ENCODE measurements around the gene VSIG4. TPM values are rescaled to one million over a fixed set of nuclear protein-coding genes. Genes with fewer than 3 reads are reported as not detected.

Gene VSIG4
- total and polyA plus RNA-seq, 2 experiments from 2014 or later = 3.2 to 8.8 TPM

DNA sequence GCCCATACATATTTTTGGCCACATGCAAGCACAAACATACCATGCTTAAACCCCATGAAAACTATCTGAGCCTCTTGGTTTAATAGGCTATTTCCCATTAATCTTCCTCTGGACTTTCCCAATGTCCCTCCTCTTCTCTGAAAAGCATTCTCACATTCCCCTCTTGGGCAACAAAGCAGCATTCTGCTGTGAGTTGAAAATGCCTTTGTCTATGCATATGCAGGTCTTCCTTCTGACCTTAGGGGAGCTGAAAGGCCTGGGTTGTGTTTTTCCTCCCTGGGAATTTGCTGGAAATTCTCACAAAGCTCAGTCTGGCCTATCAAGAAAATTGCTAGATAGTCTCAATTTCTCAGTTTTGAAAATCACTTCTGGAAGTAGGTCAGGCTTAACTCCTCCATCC, 4.2 kb downstream of the VSIG4 start:
- no peak overlapping the region for H3K4me2 ChIP-seq
- H4K20me1 ChIP-seq (ENCODE audit: insufficient read depth, poor library complexity, severe bottlenecking) = no peaks in the 10 kb centered on the region
- H3K4me1 ChIP-seq (ENCODE audit: insufficient read depth) = no peaks in the 10 kb centered on the region
- H3K4me3 ChIP-seq = no peak overlapping the region
- no peaks in the 10 kb centered on the region for H3K36me3 ChIP-seq (replicated peaks; ENCODE audit: insufficient read depth, low read depth)
- H3K27me3 ChIP-seq = no peaks in the 10 kb centered on the region
- no peaks in the 10 kb centered on the region for H3K79me2 ChIP-seq
- H2AFZ ChIP-seq = no peak overlapping the region
- TF ChIP-seq EZH2 (IDR thresholded peaks at IDR 0.05; ENCODE audit: borderline replicate concordance) (no peak), EZH2phosphoT487 (IDR thresholded peaks at IDR 0.05; ENCODE audit: low read depth, severe bottlenecking, unreplicated experiment) (no peak)
- TF ChIP-seq, protein P1, sequence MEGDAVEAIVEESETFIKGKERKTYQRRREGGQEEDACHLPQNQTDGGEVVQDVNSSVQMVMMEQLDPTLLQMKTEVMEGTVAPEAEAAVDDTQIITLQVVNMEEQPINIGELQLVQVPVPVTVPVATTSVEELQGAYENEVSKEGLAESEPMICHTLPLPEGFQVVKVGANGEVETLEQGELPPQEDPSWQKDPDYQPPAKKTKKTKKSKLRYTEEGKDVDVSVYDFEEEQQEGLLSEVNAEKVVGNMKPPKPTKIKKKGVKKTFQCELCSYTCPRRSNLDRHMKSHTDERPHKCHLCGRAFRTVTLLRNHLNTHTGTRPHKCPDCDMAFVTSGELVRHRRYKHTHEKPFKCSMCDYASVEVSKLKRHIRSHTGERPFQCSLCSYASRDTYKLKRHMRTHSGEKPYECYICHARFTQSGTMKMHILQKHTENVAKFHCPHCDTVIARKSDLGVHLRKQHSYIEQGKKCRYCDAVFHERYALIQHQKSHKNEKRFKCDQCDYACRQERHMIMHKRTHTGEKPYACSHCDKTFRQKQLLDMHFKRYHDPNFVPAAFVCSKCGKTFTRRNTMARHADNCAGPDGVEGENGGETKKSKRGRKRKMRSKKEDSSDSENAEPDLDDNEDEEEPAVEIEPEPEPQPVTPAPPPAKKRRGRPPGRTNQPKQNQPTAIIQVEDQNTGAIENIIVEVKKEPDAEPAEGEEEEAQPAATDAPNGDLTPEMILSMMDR (IDR thresholded peaks at IDR 0.05; ENCODE audit: poor library complexity) = no peak
- DNase-seq (ENCODE audit: low spot score) = no peak
- no peaks in the 10 kb centered on the region for H3K9me3 ChIP-seq (ENCODE audit: low read depth)
- H3K27ac ChIP-seq = no peak overlapping the region
- no peaks in the 10 kb centered on the region for H3K9me2 ChIP-seq (replicated peaks; ENCODE audit: insufficient read depth)

DNA sequence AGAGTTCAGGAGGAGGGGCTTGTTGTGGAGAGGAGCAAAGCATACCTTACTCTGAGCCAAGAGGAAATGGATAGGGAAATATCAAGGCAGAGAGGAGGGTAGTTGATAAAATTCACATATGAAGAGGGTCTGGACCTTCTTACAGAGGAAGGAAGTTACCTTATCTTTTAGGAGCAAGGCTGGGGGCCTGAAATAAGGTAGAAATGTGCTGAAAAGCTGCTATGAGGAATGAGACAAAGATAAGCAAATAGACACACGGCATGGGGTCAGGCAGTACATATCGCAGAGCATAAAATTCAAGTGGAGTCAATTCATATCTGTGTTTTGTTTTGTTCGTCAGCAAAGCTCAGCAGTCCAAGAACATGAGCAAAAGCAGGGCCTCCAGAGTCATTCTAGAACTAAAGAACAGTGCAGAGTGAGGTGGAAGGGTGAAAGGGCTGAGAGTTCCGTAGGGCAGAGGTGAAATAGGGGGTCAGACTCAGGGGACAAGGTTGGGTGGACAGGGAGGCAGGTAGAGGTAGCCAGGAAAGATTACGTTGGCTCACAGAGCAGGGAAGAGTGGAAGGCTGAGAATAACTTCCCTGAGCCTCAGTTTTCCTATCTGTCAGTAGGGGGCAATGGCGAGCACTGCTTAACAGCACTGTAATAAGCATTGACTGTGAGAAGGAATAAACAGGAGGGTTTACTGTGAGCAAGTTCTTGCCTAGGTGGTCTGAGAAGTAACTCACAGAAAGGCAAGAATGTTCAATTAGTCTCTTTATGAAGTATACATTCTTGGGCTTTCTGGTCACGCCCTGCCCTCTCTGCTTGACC, 9.2 kb downstream of the VSIG4 start:
- DNase-seq (ENCODE audit: low spot score) = peak; percentile 30
- H2AFZ ChIP-seq = no peak overlapping the region
- H3K4me3 ChIP-seq = no peak overlapping the region
- H3K27me3 ChIP-seq = no peaks in the 10 kb centered on the region
- no peak overlapping the region for H3K4me2 ChIP-seq
- no peak overlapping the region for H3K27ac ChIP-seq
- H3K9me2 ChIP-seq (replicated peaks; ENCODE audit: insufficient read depth) = no peaks in the 10 kb centered on the region
- H4K20me1 ChIP-seq (ENCODE audit: insufficient read depth, poor library complexity, severe bottlenecking) = no peaks in the 10 kb centered on the region
- 42% methylated on average over 7 of the region's 7 CpGs for WGBS (ENCODE audit: low lambda C conversion rate, missing lambda C conversion rate)
- H3K79me2 ChIP-seq = no peaks in the 10 kb centered on the region
- TF ChIP-seq EZH2 (IDR thresholded peaks at IDR 0.05; ENCODE audit: borderline replicate concordance) (no peak), EZH2phosphoT487 (IDR thresholded peaks at IDR 0.05; ENCODE audit: low read depth, severe bottlenecking, unreplicated experiment) (no peak)
- TF ChIP-seq, protein P1 (IDR thresholded peaks at IDR 0.05; ENCODE audit: poor library complexity) = peak; percentile 29
- no peaks in the 10 kb centered on the region for H3K4me1 ChIP-seq (ENCODE audit: insufficient read depth)
- H3K36me3 ChIP-seq (replicated peaks; ENCODE audit: insufficient read depth, low read depth) = no peaks in the 10 kb centered on the region
- H3K9me3 ChIP-seq (ENCODE audit: low read depth) = no peaks in the 10 kb centered on the region

DNA sequence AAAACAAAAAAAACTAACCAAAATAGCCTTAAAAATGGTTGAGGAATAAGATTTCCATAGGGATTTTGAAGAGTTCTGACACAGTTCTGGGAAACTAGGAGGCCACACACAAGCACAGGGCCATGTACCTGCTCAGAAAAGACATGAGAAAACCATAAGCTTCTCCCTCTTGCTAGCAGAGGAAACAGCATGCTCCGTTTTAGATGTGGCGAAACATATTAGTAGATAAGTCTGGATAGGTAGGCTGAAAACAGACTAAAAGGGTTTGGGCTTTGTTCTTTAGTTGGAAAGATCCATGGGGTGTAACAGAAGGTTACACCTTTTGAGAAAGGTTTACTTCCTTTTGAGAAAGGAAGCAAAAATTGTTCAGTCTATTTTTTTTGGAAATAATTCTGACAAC, 10.9 kb downstream of the VSIG4 start:
- 60% methylated on average over 2 of the region's 2 CpGs for WGBS (ENCODE audit: low lambda C conversion rate, missing lambda C conversion rate)
- no peak overlapping the region for H3K27ac ChIP-seq
- no peak for TF ChIP-seq EZH2phosphoT487 (IDR thresholded peaks at IDR 0.05; ENCODE audit: low read depth, severe bottlenecking, unreplicated experiment)
- no peak for TF ChIP-seq EZH2 (IDR thresholded peaks at IDR 0.05; ENCODE audit: borderline replicate concordance)
- TF ChIP-seq, protein P1 (IDR thresholded peaks at IDR 0.05; ENCODE audit: poor library complexity) = no peak
- H3K9me2 ChIP-seq (replicated peaks; ENCODE audit: insufficient read depth) = no peaks in the 10 kb centered on the region
- no peaks in the 10 kb centered on the region for H3K9me3 ChIP-seq (ENCODE audit: low read depth)
- H3K79me2 ChIP-seq = no peaks in the 10 kb centered on the region
- no peak overlapping the region for H2AFZ ChIP-seq
- H4K20me1 ChIP-seq (ENCODE audit: insufficient read depth, poor library complexity, severe bottlenecking) = no peaks in the 10 kb centered on the region
- no peaks in the 10 kb centered on the region for H3K27me3 ChIP-seq
- no peaks in the 10 kb centered on the region for H3K36me3 ChIP-seq (replicated peaks; ENCODE audit: insufficient read depth, low read depth)
- no peak overlapping the region for H3K4me2 ChIP-seq
- no peak overlapping the region for H3K4me3 ChIP-seq
- no peak for DNase-seq (ENCODE audit: low spot score)
- H3K4me1 ChIP-seq (ENCODE audit: insufficient read depth) = no peaks in the 10 kb centered on the region

All from hepatocyte (in vitro differentiated cells).